UCSD-AML1 (cell line): ENCODE data around the gene RNF25.

Source experiments
- DNase-seq: peaks from one replicate; lab custom pipeline; 2025; ENCODE audit not compliant: unreplicated experiment; lab: John Stamatoyannopoulos, UW

RNF25 gene

GRCh38 chr2:218687400-218688060 lies 15.7 kb upstream of the RNF25 start:
- peak; percentile 21 for DNase-seq

- no peak for DNase-seq
Measured at GRCh38 chr2:218680061-218680460, 8.3 kb upstream of the RNF25 start.

GRCh38 chr2:218679119-218679518 lies 7.3 kb upstream of the RNF25 start:
- peak; percentile 24 for DNase-seq

- no peak for DNase-seq
Measured at GRCh38 chr2:218671097-218671653, 627 bp downstream of the RNF25 start.

GRCh38 chr2:218664653-218665052 lies 7.1 kb downstream of the RNF25 start:
- no peak for DNase-seq

GRCh38 chr2:218663901-218664300 lies 7.9 kb downstream of the RNF25 start:
- no peak for DNase-seq

- DNase-seq = no peak
Measured at GRCh38 chr2:218662827-218663226, 9.0 kb downstream of the RNF25 start.

GRCh38 chr2:218662377-218662776 lies 9.4 kb downstream of the RNF25 start:
- DNase-seq = no peak

- no peak for DNase-seq
Measured at GRCh38 chr2:218659988-218660358, 11.8 kb downstream of the RNF25 start.

- peak; percentile 93 for DNase-seq
Measured at GRCh38 chr2:218659258-218659987, 12.4 kb downstream of the RNF25 start, which contains the start of the genes BCS1L and ZNF142. BCS1L (plus strand) TSS chr2:218659683; CDS start chr2:218660988, 1,305 bp downstream. ZNF142 (minus strand) TSS chr2:218659623; CDS start chr2:218656429, 3,194 bp downstream.

GRCh38 chr2:218658671-218659257 lies 13.0 kb downstream of the RNF25 start:
- peak; percentile 33 for DNase-seq

- DNase-seq = no peak
Measured at GRCh38 chr2:218655751-218656150, 16.1 kb downstream of the RNF25 start.

GRCh38 chr2:218648787-218649100 lies 23.1 kb downstream of the RNF25 start:
- no peak for DNase-seq

- DNase-seq = peak; percentile 62
Measured at GRCh38 chr2:218648088-218648786, 23.6 kb downstream of the RNF25 start.

- no peak for DNase-seq
Measured at GRCh38 chr2:218645126-218645525, 26.7 kb downstream of the RNF25 start.

GRCh38 chr2:218644721-218645120 lies 27.1 kb downstream of the RNF25 start:
- no peak for DNase-seq

- no peak for DNase-seq
Measured at GRCh38 chr2:218643751-218644310, 28.0 kb downstream of the RNF25 start.

- DNase-seq = no peak
Measured at GRCh38 chr2:218642786-218643185, 29.0 kb downstream of the RNF25 start.

- no peak for DNase-seq
Measured at GRCh38 chr2:218642121-218642656, 29.6 kb downstream of the RNF25 start.

- no peak for DNase-seq
Measured at GRCh38 chr2:218638372-218638771, 33.4 kb downstream of the RNF25 start.

GRCh38 chr2:218635719-218636118 lies 36.1 kb downstream of the RNF25 start:
- no peak for DNase-seq
